ENCODE measurements around the gene MOB3A. TPM values are rescaled to one million over a fixed set of nuclear protein-coding genes. Genes with fewer than 3 reads are reported as not detected.

The MOB3A gene
- total and polyA plus RNA-seq, 2 of the 13 experiments (the other 11 are each of a cell fraction or from before 2014, with no cell fraction given) = 3.5 to 17.8 TPM

DNA sequence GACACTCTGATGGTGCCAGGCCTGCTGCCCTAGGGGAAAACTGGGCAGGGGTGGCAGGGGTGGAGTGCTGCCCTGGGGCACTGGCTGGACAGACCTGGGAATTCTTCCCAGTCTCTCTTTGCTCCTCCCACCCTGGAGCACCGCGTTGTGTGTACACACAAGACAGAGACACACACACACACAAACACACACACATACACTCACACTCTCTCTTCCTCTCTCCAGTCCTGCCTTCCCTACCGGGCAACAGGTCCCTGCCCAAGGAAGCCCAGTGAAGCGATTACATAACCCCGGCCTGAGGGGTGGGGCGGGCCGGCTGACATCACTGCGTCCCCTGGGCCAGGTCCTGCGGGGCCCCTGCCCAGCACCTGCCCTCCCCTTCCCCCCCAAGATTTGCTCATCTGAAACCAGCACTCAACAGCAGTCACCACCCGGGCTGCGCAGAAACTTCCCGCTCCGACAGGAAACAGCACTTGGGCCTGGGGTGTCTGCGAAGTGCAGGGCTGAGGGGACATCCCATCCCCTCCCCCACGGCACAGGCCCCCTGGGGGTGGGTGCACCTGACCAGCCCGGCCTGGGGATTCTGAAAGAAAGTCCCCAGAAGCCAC lies 46.3 kb downstream of the MOB3A start (continued):
- TF ChIP-seq, protein P1, sequence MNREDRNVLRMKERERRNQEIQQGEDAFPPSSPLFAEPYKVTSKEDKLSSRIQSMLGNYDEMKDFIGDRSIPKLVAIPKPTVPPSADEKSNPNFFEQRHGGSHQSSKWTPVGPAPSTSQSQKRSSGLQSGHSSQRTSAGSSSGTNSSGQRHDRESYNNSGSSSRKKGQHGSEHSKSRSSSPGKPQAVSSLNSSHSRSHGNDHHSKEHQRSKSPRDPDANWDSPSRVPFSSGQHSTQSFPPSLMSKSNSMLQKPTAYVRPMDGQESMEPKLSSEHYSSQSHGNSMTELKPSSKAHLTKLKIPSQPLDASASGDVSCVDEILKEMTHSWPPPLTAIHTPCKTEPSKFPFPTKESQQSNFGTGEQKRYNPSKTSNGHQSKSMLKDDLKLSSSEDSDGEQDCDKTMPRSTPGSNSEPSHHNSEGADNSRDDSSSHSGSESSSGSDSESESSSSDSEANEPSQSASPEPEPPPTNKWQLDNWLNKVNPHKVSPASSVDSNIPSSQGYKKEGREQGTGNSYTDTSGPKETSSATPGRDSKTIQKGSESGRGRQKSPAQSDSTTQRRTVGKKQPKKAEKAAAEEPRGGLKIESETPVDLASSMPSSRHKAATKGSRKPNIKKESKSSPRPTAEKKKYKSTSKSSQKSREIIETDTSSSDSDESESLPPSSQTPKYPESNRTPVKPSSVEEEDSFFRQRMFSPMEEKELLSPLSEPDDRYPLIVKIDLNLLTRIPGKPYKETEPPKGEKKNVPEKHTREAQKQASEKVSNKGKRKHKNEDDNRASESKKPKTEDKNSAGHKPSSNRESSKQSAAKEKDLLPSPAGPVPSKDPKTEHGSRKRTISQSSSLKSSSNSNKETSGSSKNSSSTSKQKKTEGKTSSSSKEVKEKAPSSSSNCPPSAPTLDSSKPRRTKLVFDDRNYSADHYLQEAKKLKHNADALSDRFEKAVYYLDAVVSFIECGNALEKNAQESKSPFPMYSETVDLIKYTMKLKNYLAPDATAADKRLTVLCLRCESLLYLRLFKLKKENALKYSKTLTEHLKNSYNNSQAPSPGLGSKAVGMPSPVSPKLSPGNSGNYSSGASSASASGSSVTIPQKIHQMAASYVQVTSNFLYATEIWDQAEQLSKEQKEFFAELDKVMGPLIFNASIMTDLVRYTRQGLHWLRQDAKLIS (CRISPR knock-in tag; IDR thresholded peaks at IDR 0.05) = no peak
- TF ChIP-seq NFIB (CRISPR knock-in tag; IDR thresholded peaks at IDR 0.05; ENCODE audit: borderline replicate concordance) (no peak), CHD4 (IDR thresholded peaks at IDR 0.05; ENCODE audit: borderline replicate concordance, low read length) (no peak), KLF15 (CRISPR knock-in tag; IDR thresholded peaks at IDR 0.05; ENCODE audit: borderline replicate concordance) (no peak), ZNF230 (CRISPR knock-in tag; IDR thresholded peaks at IDR 0.05) (no peak; the same call in 1 of the 2 replicates), MIER2 (CRISPR knock-in tag; IDR thresholded peaks at IDR 0.05) (no peak), CCAR2 (optimal IDR thresholded peaks at IDR 0.05; ENCODE audit: low read depth, low read length) (no peak), ZNF720 (CRISPR knock-in tag; IDR thresholded peaks at IDR 0.05) (no peak), ZNF235 (CRISPR knock-in tag; IDR thresholded peaks at IDR 0.05; ENCODE audit: borderline replicate concordance) (no peak), KDM5B (CRISPR knock-in tag; IDR thresholded peaks at IDR 0.05; ENCODE audit: borderline replicate concordance) (peak; percentile 50; the same call in 1 of the 2 replicates), CCDC6 (CRISPR knock-in tag; IDR thresholded peaks at IDR 0.05) (no peak), ZNF747 (CRISPR knock-in tag; IDR thresholded peaks at IDR 0.05; ENCODE audit: borderline replicate concordance) (0 out of 2 replicates have a peak, but pooled peaks have one; percentile 36), NCOA2 (CRISPR knock-in tag; IDR thresholded peaks at IDR 0.05) (no peak), ARNT (IDR thresholded peaks at IDR 0.05) (no peak), ZNF567 (CRISPR knock-in tag; IDR thresholded peaks at IDR 0.05; ENCODE audit: borderline replicate concordance) (peak; percentile 41; the same call in 1 of the 2 replicates), RFXAP (CRISPR knock-in tag; IDR thresholded peaks at IDR 0.05; ENCODE audit: borderline replicate concordance) (0 out of 2 replicates have a peak, but pooled peaks have one; percentile 32), ZNF264 (CRISPR knock-in tag; IDR thresholded peaks at IDR 0.05) (no peak), ZNF382 (CRISPR knock-in tag; IDR thresholded peaks at IDR 0.05; ENCODE audit: borderline replicate concordance) (no peak), SAFB2 (CRISPR knock-in tag; IDR thresholded peaks at IDR 0.05; ENCODE audit: borderline replicate concordance, low read depth) (no peak), SRY (CRISPR knock-in tag; IDR thresholded peaks at IDR 0.05) (no peak; the same call in 1 of the 2 replicates), ELF1 (CRISPR knock-in tag; IDR thresholded peaks at IDR 0.05) (no peak), ZNF672 (CRISPR knock-in tag; IDR thresholded peaks at IDR 0.05) (no peak)
- TF ChIP-seq, protein P2, sequence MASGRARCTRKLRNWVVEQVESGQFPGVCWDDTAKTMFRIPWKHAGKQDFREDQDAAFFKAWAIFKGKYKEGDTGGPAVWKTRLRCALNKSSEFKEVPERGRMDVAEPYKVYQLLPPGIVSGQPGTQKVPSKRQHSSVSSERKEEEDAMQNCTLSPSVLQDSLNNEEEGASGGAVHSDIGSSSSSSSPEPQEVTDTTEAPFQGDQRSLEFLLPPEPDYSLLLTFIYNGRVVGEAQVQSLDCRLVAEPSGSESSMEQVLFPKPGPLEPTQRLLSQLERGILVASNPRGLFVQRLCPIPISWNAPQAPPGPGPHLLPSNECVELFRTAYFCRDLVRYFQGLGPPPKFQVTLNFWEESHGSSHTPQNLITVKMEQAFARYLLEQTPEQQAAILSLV (CRISPR knock-in tag; IDR thresholded peaks at IDR 0.05; ENCODE audit: borderline replicate concordance) = peak; percentile 72; the same call in 1 of the 2 replicates
- TF ChIP-seq, protein P3, sequence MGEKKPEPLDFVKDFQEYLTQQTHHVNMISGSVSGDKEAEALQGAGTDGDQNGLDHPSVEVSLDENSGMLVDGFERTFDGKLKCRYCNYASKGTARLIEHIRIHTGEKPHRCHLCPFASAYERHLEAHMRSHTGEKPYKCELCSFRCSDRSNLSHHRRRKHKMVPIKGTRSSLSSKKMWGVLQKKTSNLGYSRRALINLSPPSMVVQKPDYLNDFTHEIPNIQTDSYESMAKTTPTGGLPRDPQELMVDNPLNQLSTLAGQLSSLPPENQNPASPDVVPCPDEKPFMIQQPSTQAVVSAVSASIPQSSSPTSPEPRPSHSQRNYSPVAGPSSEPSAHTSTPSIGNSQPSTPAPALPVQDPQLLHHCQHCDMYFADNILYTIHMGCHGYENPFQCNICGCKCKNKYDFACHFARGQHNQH (CRISPR knock-in tag; IDR thresholded peaks at IDR 0.05) = peak; percentile 40; the same call in 1 of the 2 replicates

Data from HepG2 (cell line).